Liver (tissue), 9 donors: ENCODE measurements around the gene FCRL5. TPM values are rescaled to one million over a fixed set of nuclear protein-coding genes. Genes with fewer than 3 reads are reported as not detected.

Experiments used
- DNase-seq: peaks from one replicate; pipeline ENCODE4 v3.0.0-alpha.2; 2017; ENCODE audit warnings: low spot score
- H3K27ac ChIP-seq, 2 donors: one replicate each; pipeline ENCODE4 v1.7.0; 2013; ENCODE audit warnings: inconsistent platforms in 2 of 2, low read length in 2 of 2, control low read depth in 1 of 2, low read depth in 1 of 2, mild to moderate bottlenecking in 1 of 2
- H3K27me3 ChIP-seq, 4 donors: one replicate each; pipeline versions ENCODE4 v1.6.1 to v1.7.0; 2013; ENCODE audit warnings: low read length in 3 of 4, inconsistent platforms in 1 of 4, mild to moderate bottlenecking in 1 of 4, moderate library complexity in 1 of 4; ENCODE audit not compliant: control insufficient read depth in 4 of 4, insufficient read depth in 4 of 4
- H3K36me3 ChIP-seq, 4 donors: one replicate each; pipeline versions ENCODE4 v1.6.1 to v1.7.0; 2013; ENCODE audit warnings: low read length in 3 of 4, mild to moderate bottlenecking in 3 of 4, low read depth in 1 of 4, moderate library complexity in 1 of 4; ENCODE audit not compliant: control insufficient read depth in 4 of 4, insufficient read depth in 3 of 4
- H3K4me1 ChIP-seq, 4 donors: one replicate each; pipeline versions ENCODE4 v1.6.1 to v1.7.0; 2013; ENCODE audit warnings: low read length in 3 of 4, mild to moderate bottlenecking in 3 of 4, moderate library complexity in 1 of 4; ENCODE audit not compliant: control insufficient read depth in 4 of 4, insufficient read depth in 4 of 4
- H3K4me3 ChIP-seq, 3 donors: one replicate each; pipeline versions ENCODE4 v1.6.1 to v1.7.0; 2013; ENCODE audit warnings: low read length in 3 of 3, control low read depth in 1 of 3, low read depth in 1 of 3, mild to moderate bottlenecking in 1 of 3
- H3K9ac ChIP-seq, 2 donors: one replicate each; pipeline ENCODE4 v1.7.0; 2013; ENCODE audit warnings: low read length in 2 of 2, mild to moderate bottlenecking in 2 of 2, moderate library complexity in 2 of 2, control low read depth in 1 of 2, low read depth in 1 of 2
- H3K9me3 ChIP-seq, 4 donors: one replicate each; pipeline versions ENCODE4 v1.6.1 to v1.7.0; 2013; ENCODE audit warnings: low read length in 3 of 4; ENCODE audit not compliant: control insufficient read depth in 4 of 4
- CTCF ChIP-seq: fragments of 150-350 bp; IDR thresholded peaks from 2 replicates; pipeline ENCODE4 v1.5.1; 2017; ENCODE audit warnings: improper control_type of control experiment, low read depth, low read length; ENCODE audit not compliant: missing input control
- EGR1 ChIP-seq, 2 donors: IDR thresholded peaks; 2 replicates each; pipeline ENCODE4 v1.6.1; 2016 to 2018; ENCODE audit warnings: antibody characterized with exemption in 2 of 2, low read depth in 2 of 2
- FOXA1 ChIP-seq: IDR thresholded peaks from 2 replicates; pipeline ENCODE4 v1.6.1; 2016; ENCODE audit warnings: antibody characterized with exemption
- FOXA2 ChIP-seq: IDR thresholded peaks from 2 replicates; pipeline ENCODE4 v1.6.1; 2016; ENCODE audit warnings: antibody characterized with exemption
- GABPA ChIP-seq, 2 donors: IDR thresholded peaks in 1 of 2; conservative IDR thresholded peaks in 1 of 2; 2 replicates each; pipeline ENCODE4 v1.6.1; 2016; ENCODE audit warnings: antibody characterized with exemption in 2 of 2, mild to moderate bottlenecking in 1 of 2, moderate library complexity in 1 of 2
- HNF4A ChIP-seq, 2 donors: conservative IDR thresholded peaks; 2 replicates each; pipeline ENCODE4 v1.6.1; 2016; ENCODE audit warnings: antibody characterized with exemption in 2 of 2, mild to moderate bottlenecking in 2 of 2
- HNF4G ChIP-seq: IDR thresholded peaks from 2 replicates; pipeline ENCODE4 v1.6.1; 2016; ENCODE audit warnings: antibody characterized with exemption
- JUND ChIP-seq, 2 donors: IDR thresholded peaks; 2 replicates each; pipeline ENCODE4 v1.6.1; 2016; ENCODE audit warnings: antibody characterized with exemption in 2 of 2
- MAX ChIP-seq: IDR thresholded peaks from 2 replicates; pipeline ENCODE4 v1.6.1; 2016; ENCODE audit warnings: antibody characterized with exemption
- NR2F2 ChIP-seq: IDR thresholded peaks from 2 replicates; pipeline ENCODE4 v1.6.1; 2016; ENCODE audit warnings: antibody characterized with exemption
- RAD21 ChIP-seq, 2 donors: IDR thresholded peaks; 2 replicates each; pipeline ENCODE4 v1.6.1; 2016; ENCODE audit warnings: antibody characterized with exemption in 2 of 2, mild to moderate bottlenecking in 2 of 2
- REST ChIP-seq: IDR thresholded peaks from 2 replicates; pipeline ENCODE4 v1.6.1; 2016; ENCODE audit warnings: antibody characterized with exemption, mild to moderate bottlenecking
- RXRA ChIP-seq, 2 donors: IDR thresholded peaks; 2 replicates each; pipeline ENCODE4 v1.6.1; 2017 to 2018; ENCODE audit warnings: antibody characterized with exemption in 2 of 2, mild to moderate bottlenecking in 1 of 2
- SP1 ChIP-seq: IDR thresholded peaks from 2 replicates; pipeline ENCODE4 v1.6.1; 2018; ENCODE audit warnings: antibody characterized with exemption, mild to moderate bottlenecking
- TAF1 ChIP-seq: conservative IDR thresholded peaks from 2 replicates; pipeline ENCODE4 v1.6.1; 2016; ENCODE audit warnings: antibody characterized with exemption, mild to moderate bottlenecking
- YY1 ChIP-seq: IDR thresholded peaks from 2 replicates; pipeline ENCODE4 v1.6.1; 2016; ENCODE audit warnings: antibody characterized with exemption, mild to moderate bottlenecking
- ZBTB33 ChIP-seq: IDR thresholded peaks from 2 replicates; pipeline ENCODE4 v1.6.1; 2016; ENCODE audit warnings: antibody characterized with exemption
- WGBS: extraction: QIAGEN DNeasy Blood & Tissue Kit; methylation state at CpG from one replicate; pipeline ENCODE4 v1.1.7; 2013; 5-methylcytosine and 5-hydroxymethylcytosine counted together
- polyA plus RNA-seq, 2 donors: library from polyadenylated mRNA; stranded (reverse) in 1 of 2; unstranded in 1 of 2; fragments of 200-250 nt in 1 of 2; fragments of >200 nt in 1 of 2; fragmentation: Nextera tagmentation in 1 of 2; extraction: Ambion mirVana in 1 of 2; gene quantifications; one replicate each; pipeline versions ENCODE4 v1.2.1 to v1.2.3, GENCODE V29; 2013 to 2015
- total RNA-seq, 2 donors: library from RNA; depleted of rRNA; stranded (reverse); fragments of >200 nt; gene quantifications; one replicate each; pipeline ENCODE4 v1.2.3, GENCODE V29; 2014
- TF ChIP-seq, protein P1 (sequence below): IDR thresholded peaks from 2 replicates; pipeline ENCODE4 v1.6.1; 2016; ENCODE audit warnings: antibody characterized with exemption
- donor health status: healthy.
- donor health status: healthy.
- donor health status: healthy.
- donor health status: healthy.
- donor health status: healthy.

The FCRL5 gene
- total and polyA plus RNA-seq, 4 donors = 0.10 to 0.72 (median 0.52) TPM

DNA sequence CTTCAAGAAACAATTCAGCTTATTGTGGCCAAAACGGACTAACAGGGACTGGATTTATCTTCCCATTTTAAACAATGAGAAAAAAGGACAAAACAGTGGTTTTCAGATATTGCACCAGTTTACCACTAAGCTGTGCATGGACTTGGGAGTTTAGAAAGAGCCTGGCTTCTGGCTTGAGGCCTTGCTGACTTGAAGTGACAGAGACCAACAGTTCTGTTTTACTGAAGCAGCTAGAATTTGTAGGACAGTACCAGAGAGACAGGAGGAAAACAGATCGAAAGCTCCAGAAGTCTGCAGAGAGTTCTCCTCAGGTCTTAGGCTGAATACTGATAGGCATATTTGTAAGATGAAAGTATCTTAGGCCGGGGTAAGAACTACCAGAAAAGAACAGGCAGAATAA is 25.1 kb upstream of the FCRL5 start:
- TF ChIP-seq RAD21 (IDR thresholded peaks at IDR 0.05) (no peak), REST (no peak), GABPA (IDR thresholded peaks at IDR 0.05 in 1 of 2, conservative IDR thresholded peaks at IDR 0.05 in 1 of 2) (no peak), ZBTB33 (no peak), MAX (no peak), NR2F2 (no peak), FOXA1 (no peak), RXRA (IDR thresholded peaks at IDR 0.05) (no peak), TAF1 (no peak), JUND (IDR thresholded peaks at IDR 0.05) (no peak), CTCF (no peak), YY1 (no peak), HNF4G (no peak), SP1 (no peak), FOXA2 (no peak), EGR1 (IDR thresholded peaks at IDR 0.05; ENCODE audit: low read depth in 2 of 2) (no peak), HNF4A (conservative IDR thresholded peaks at IDR 0.05) (no peak)
- TF ChIP-seq, protein P1, sequence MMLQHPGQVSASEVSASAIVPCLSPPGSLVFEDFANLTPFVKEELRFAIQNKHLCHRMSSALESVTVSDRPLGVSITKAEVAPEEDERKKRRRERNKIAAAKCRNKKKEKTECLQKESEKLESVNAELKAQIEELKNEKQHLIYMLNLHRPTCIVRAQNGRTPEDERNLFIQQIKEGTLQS = no peak
- H3K4me3 ChIP-seq = no peak overlapping the region
- H3K9ac ChIP-seq = no peak overlapping the region
- H3K27ac ChIP-seq = no peak overlapping the region
- peaks cover 0 to 3% (median 1%) of the 10 kb centered on the region in 4 donors for H3K27me3 ChIP-seq
- no peaks in the 10 kb centered on the region for H3K9me3 ChIP-seq
- H3K36me3 ChIP-seq = no peaks in the 10 kb centered on the region
- no peaks in the 10 kb centered on the region for H3K4me1 ChIP-seq
- 82% methylated on average over 3 of the region's 3 CpGs for WGBS
- no peak for DNase-seq
